NCI-H2227 (cell line): ENCODE data around the gene C19orf18.

Source experiments
- DNase-seq: peaks from one replicate; lab custom pipeline; 2025; ENCODE audit not compliant: unreplicated experiment; lab: John Stamatoyannopoulos, UW

C19orf18 gene

GRCh38 chr19:57949296-57949695 is 25.0 kb downstream of the C19orf18 start:
- no peak for DNase-seq

- DNase-seq: peak; percentile 100
Measured at GRCh38 chr19:57947419-57948134, 26.8 kb downstream of the C19orf18 start, which contains the start of gene ZNF256. ZNF256 (minus strand) TSS chr19:57947706; CDS start chr19:57947474, 232 bp downstream.

GRCh38 chr19:57947088-57947418 is 27.3 kb downstream of the C19orf18 start:
- DNase-seq: no peak

GRCh38 chr19:57946316-57946715 is 28.0 kb downstream of the C19orf18 start:
- no peak for DNase-seq

- no peak for DNase-seq
Measured at GRCh38 chr19:57941593-57941992, 32.7 kb downstream of the C19orf18 start.

- no peak for DNase-seq
Measured at GRCh38 chr19:57935731-57936130, 38.6 kb downstream of the C19orf18 start.

GRCh38 chr19:57934820-57935665 is 39.3 kb downstream of the C19orf18 start, which contains the start of gene ZNF418:
ZNF418 (minus strand) TSS chr19:57935402; CDS start chr19:57933822, 1,580 bp downstream.
- no peak for DNase-seq

GRCh38 chr19:57927587-57927986 is 46.7 kb downstream of the C19orf18 start:
- DNase-seq: no peak

- peak; percentile 99 for DNase-seq
Measured at GRCh38 chr19:57916168-57916995, 58.0 kb downstream of the C19orf18 start, which contains the start of gene ZNF417. ZNF417 (minus strand) TSS chr19:57916592; CDS start chr19:57916411, 181 bp downstream.

- no peak for DNase-seq
Measured at GRCh38 chr19:57914531-57914930, 59.8 kb downstream of the C19orf18 start.
